HepG2 (cell line): ENCODE measurements around the gene UPF3B. TPM values are rescaled to one million over a fixed set of nuclear protein-coding genes. Genes with fewer than 3 reads are reported as not detected.

Experiments used
- ATAC-seq: fragments of 200-7000 bp; cut with Tn5 transposase; 3 replicates; pipeline ENCODE4 v1.9.1; 2020; ENCODE audit warnings: mild to moderate bottlenecking, moderate library complexity
- BruUV-seq: library from RNA; stranded (reverse); fragments of 400-500 nt; replicated peaks from 2 replicates; lab custom pipeline; 2021; lab: Mats Ljungman, UMichigan
- CTCF ChIA-PET: fragments of 300-600 bp; formaldehyde crosslinking; extraction: SDS; loops from one replicate; lab custom pipeline; 2021; ENCODE audit warnings: low total read pairs, inconsistent platforms, low intra/inter-chr PET ratio; lab: Yijun Ruan, JAX
- POLR2A ChIA-PET: fragments of 350-600 bp; sonication (Branson Sonifier 250); formaldehyde crosslinking; loops from one replicate; lab custom pipeline; 2020; ENCODE audit warnings: antibody characterized with exemption, inconsistent platforms; lab: Yijun Ruan, JAX
- DNase-seq: peaks from one replicate; pipeline ENCODE4 v3.0.0-alpha.2; 2015; ENCODE audit warnings: low spot score
- FAIRE-seq: peaks from 3 replicates; lab custom pipeline; 2011; peaks lifted over from hg19 to GRCh38; lab: Jason Lieb, UNC
- H2AFZ ChIP-seq: one replicate; pipeline ENCODE4 v1.6.1; 2011; ENCODE audit warnings: low read length, inconsistent platforms
- H3K27ac ChIP-seq: fragments of 300-600 bp; 3 replicates; pipeline ENCODE4 v1.8.0; 2011; ENCODE audit warnings: mixed run types, mild to moderate bottlenecking, mixed read lengths, low read length, inconsistent platforms; ENCODE audit not compliant: insufficient read depth; ENCODE audit errors: extremely low read length
- H3K27me3 ChIP-seq, 2 experiments: fragments of 200-600 bp in 1 of 2; 2 replicates in 1 of 2; 3 replicates in 1 of 2; pipeline versions ENCODE4 v1.6.0 to v1.8.0; 2011; ENCODE audit warnings: low read length in 2 of 2, mild to moderate bottlenecking in 2 of 2, moderate library complexity in 2 of 2, inconsistent platforms in 1 of 2; ENCODE audit not compliant: insufficient read depth in 2 of 2, control insufficient read depth in 1 of 2
- H3K36me3 ChIP-seq, 2 experiments: fragments of 200-600 bp in 1 of 2; replicated peaks in 1 of 2; 2 replicates in 1 of 2; 3 replicates in 1 of 2; pipeline versions ENCODE4 v1.5.1 to v1.8.0; 2011; ENCODE audit warnings: low read length in 2 of 2, inconsistent platforms in 1 of 2; ENCODE audit not compliant: insufficient read depth in 2 of 2, control insufficient read depth in 1 of 2
- H3K4me1 ChIP-seq: 2 replicates; pipeline ENCODE4 v1.5.1; 2012; ENCODE audit warnings: low read length, inconsistent platforms; ENCODE audit not compliant: insufficient read depth
- H3K4me2 ChIP-seq: 2 replicates; pipeline ENCODE4 v1.6.0; 2011; ENCODE audit warnings: low read depth, low read length, inconsistent platforms
- H3K4me3 ChIP-seq, 3 experiments: fragments of 200-600 bp in 1 of 3; sonication (generic), shearing (Covaris generic) in 1 of 3; replicated peaks in 1 of 3; 2 replicates each; pipeline ENCODE4 v1.5.1; 2011 to 2016; ENCODE audit warnings: low read length in 3 of 3, inconsistent platforms in 2 of 3, low read depth in 2 of 3, mild to moderate bottlenecking in 2 of 3, control low read depth in 1 of 3, mixed read lengths in 1 of 3; ENCODE audit not compliant: insufficient read depth in 1 of 3
- H3K79me2 ChIP-seq: one replicate; pipeline ENCODE4 v1.6.1; 2011; ENCODE audit warnings: low read length, inconsistent platforms; ENCODE audit not compliant: insufficient read depth
- H3K9ac ChIP-seq: 2 replicates; pipeline ENCODE4 v1.6.0; 2011; ENCODE audit warnings: mild to moderate bottlenecking, low read depth, low read length, inconsistent platforms; ENCODE audit not compliant: insufficient read depth
- H3K9me3 ChIP-seq: 2 replicates; pipeline ENCODE4 v1.5.1; 2012; ENCODE audit warnings: mild to moderate bottlenecking, low read length
- H4K20me1 ChIP-seq: 2 replicates; pipeline ENCODE4 v1.6.0; 2011; ENCODE audit warnings: inconsistent platforms, mild to moderate bottlenecking, low read length, moderate library complexity; ENCODE audit not compliant: insufficient read depth
- CEBPG ChIP-seq: IDR thresholded peaks from 2 replicates; pipeline ENCODE4 v1.6.1; 2016
- PHF8 ChIP-seq: sonication (generic); formaldehyde crosslinking; IDR thresholded peaks from 2 replicates; pipeline ENCODE4 v1.5.0; 2020; ENCODE audit warnings: missing genetic modification reagents
- RAD21 ChIP-seq: fragments of 450-650 bp; formaldehyde crosslinking; IDR thresholded peaks from 2 replicates; pipeline ENCODE4 v1.5.0; 2020; ENCODE audit warnings: mild to moderate bottlenecking
- SAP130 ChIP-seq: IDR thresholded peaks from 2 replicates; pipeline ENCODE4 v1.6.1; 2016; ENCODE audit warnings: low read depth
- SMC3 ChIP-seq: IDR thresholded peaks from 2 replicates; pipeline ENCODE4 v1.6.1; 2011; ENCODE audit warnings: low read length, improper control_type of control experiment
- STAG1 ChIP-seq: sonication (generic); formaldehyde crosslinking; IDR thresholded peaks from 2 replicates; pipeline ENCODE4 v1.4.0; 2020; ENCODE audit warnings: missing genetic modification reagents
- TAF1 ChIP-seq: sonication (generic); formaldehyde crosslinking; IDR thresholded peaks from 2 replicates; pipeline ENCODE4 v1.4.0; 2020; ENCODE audit warnings: missing genetic modification reagents
- ZFP82 ChIP-seq: sonication (generic); formaldehyde crosslinking; IDR thresholded peaks from 2 replicates; pipeline ENCODE4 v1.5.1; 2020; ENCODE audit warnings: mild to moderate bottlenecking, missing genetic modification reagents, borderline replicate concordance
- ZNF367 ChIP-seq: sonication (generic); formaldehyde crosslinking; IDR thresholded peaks from 2 replicates; pipeline ENCODE4 v1.4.0; 2020; ENCODE audit warnings: missing genetic modification reagents, borderline replicate concordance
- ZNF839 ChIP-seq: sonication (generic); formaldehyde crosslinking; IDR thresholded peaks from 2 replicates; pipeline ENCODE4 v1.4.0; 2020; ENCODE audit warnings: missing genetic modification reagents, mild to moderate bottlenecking, borderline replicate concordance
- WGBS: methylation state at CpG from one replicate; pipeline ENCODE4 v1.1.6; 2017; ENCODE audit warnings: low lambda C conversion rate; 5-methylcytosine and 5-hydroxymethylcytosine counted together
- in situ Hi-C: cut with HindIII; loops from 2 replicates; pipeline ENCODE4 v1.10.0; 2017; ENCODE audit warnings: low pct_unique_long_range_greater_than_20kb; ENCODE audit not compliant: extremely low pct_ligation_motif_present
- intact Hi-C: fragments of 100-400 bp; cut with micrococcal nuclease; formaldehyde crosslinking; loops from one replicate; pipeline ENCODE4 v1.10.0; 2022; ENCODE audit not compliant: unreplicated experiment
- polyA plus RNA-seq, 8 experiments: library from polyadenylated mRNA; depleted of rRNA in 3 of 8; stranded (reverse) in 7 of 8; unstranded in 1 of 8; fragments of >200 nt; fragmentation: Illumina TruSeq in 4 of 8; extraction: Trizol in 4 of 8; gene quantifications; 2 replicates each; pipeline versions ENCODE4 v1.2.1 to v1.2.3, GENCODE V29; 2011 to 2016; ENCODE audit warnings: low read depth in 4 of 8, missing spikeins in 1 of 8, mixed read lengths in 1 of 8; ENCODE audit not compliant: insufficient read depth in 1 of 8
- total RNA-seq, 5 experiments: library from RNA; depleted of rRNA; stranded (reverse); fragments of >200 nt; fragmentation: Illumina TruSeq; extraction: Trizol; gene quantifications; 2 replicates each; pipeline ENCODE4 v1.2.3, GENCODE V29; 2016; ENCODE audit warnings: low read depth in 1 of 5
- TF ChIP-seq, protein P1 (sequence below): IDR thresholded peaks from 2 replicates; pipeline ENCODE4 v1.6.1; 2016; ENCODE audit warnings: mild to moderate bottlenecking, missing biosample characterization, missing genetic modification reagents
- TF ChIP-seq, protein P2 (sequence below): IDR thresholded peaks from 2 replicates; pipeline ENCODE4 v1.6.1; 2016; ENCODE audit warnings: missing genetic modification reagents, missing compliant biosample characterization
- TF ChIP-seq, protein P3 (sequence below): sonication (generic); formaldehyde crosslinking; IDR thresholded peaks from 2 replicates; pipeline ENCODE4 v1.5.0; 2020; ENCODE audit warnings: mild to moderate bottlenecking, missing genetic modification reagents, moderate library complexity

UPF3B gene
- total and polyA plus RNA-seq, 2 of the 13 experiments (the other 11 are each of a cell fraction or from before 2014, with no cell fraction given), result 5.2 to 7.2 TPM

DNA sequence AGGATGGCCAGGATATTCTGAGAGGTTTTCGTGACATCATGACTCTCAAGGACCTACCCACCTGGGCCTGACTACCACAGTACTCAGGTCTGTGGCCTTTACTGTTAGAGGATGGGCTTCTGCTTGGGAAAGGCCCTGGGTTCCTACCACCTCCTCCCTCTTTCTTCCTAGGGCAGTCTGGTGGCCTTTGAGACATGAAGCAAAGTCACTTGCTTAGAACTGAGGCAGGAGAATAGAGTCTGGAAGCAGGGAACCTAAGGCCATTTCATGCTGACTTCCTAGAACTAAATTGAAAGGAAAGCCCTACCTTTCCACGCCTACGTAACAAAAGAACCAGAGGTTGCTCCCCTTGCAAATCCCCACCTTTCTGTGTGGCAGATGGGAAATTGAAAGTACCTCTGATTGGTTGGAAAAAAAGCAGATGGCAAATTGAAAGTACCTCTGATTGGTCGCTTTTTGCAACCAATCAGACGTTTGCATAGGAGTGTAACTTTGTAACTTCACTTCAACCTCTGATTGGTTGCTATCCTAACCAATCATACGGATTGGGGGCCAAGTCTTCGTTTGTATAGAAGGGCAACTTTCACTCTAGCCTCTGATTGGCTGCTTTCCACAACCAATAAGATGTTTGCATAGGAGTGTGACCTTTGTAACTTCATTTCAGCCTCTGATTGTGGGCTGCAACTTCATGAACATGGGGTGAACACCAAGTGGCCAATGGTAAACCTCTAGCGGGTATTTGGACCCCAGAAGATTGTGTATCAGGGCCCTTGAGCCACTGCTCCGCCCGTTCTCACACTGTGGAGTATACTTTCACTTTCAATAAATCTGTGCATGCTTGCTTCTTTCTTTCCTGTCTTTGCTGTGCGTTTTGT, 33.0 kb upstream of the UPF3B start (continued):
- TF ChIP-seq, protein P1, sequence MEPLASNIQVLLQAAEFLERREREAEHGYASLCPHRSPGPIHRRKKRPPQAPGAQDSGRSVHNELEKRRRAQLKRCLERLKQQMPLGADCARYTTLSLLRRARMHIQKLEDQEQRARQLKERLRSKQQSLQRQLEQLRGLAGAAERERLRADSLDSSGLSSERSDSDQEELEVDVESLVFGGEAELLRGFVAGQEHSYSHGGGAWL (CRISPR knock-in tag), result no peak
- TF ChIP-seq, protein P2, sequence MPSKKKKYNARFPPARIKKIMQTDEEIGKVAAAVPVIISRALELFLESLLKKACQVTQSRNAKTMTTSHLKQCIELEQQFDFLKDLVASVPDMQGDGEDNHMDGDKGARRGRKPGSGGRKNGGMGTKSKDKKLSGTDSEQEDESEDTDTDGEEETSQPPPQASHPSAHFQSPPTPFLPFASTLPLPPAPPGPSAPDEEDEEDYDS (CRISPR knock-in tag), result peak; percentile 53; the same call in 1 of the 2 replicates
- TF ChIP-seq ZNF367 (CRISPR knock-in tag) (no peak), PHF8 (CRISPR knock-in tag) (peak; percentile 53; the same call in 1 of the 2 replicates), TAF1 (peak; percentile 47; the same call in 1 of the 2 replicates), SAP130 (peak; percentile 62)

DNA sequence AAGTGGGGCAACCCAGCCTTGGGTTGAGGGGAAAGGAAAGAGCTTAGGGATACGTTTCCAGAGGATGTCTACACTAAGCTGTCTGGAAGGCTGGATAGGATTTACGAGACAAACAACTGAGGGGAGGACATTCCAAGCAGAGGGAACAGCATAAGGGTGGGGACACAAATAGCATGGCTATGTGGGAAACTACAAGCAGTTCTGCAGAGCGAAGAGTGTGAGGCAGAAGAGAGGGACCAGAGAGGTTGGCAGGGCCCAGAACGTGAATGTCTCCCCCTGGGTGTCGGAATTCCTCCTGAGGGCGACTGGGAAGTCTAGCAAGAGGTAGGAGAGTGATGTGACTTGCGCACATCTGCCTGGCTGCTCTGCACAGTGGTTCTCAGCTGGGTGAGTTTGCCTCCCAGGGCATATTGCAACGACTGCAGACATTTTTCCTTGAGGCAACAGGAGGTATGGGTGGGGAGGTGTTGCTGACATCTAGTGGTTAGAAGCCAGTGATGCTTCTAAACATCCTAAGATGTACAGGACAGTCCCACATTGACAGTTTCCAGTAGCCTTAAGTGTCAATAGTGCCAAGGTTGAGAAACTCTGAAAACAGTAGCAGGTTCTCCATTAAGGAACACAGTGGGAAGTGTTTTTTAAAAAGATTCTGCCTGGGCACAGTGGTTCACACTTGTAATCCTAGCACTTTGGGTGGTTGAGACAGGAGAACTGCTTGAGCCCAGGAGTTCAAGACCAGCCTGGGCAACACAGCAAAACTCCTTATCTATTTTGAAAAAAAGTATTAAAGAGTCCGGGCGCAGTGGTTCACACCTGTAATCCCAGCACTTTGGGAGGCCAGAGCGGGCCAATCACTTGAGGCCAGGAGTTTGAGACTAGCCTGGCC, 28.0 kb upstream of the UPF3B start:
- H2AFZ ChIP-seq, result no peak overlapping the region
- H3K9me3 ChIP-seq, result no peaks in the 10 kb centered on the region
- no peaks in the 10 kb centered on the region for H4K20me1 ChIP-seq
- CTCF ChIA-PET, result interaction anchor here (1.2 kb wide), 1 partner anchor 153 kb away, joined by 3 read pairs; no protein-coding TSS in a partner anchor
- DNase-seq (peak; percentile 45), ATAC-seq (peak; percentile 87), FAIRE-seq (peak; percentile 90)
- no peak overlapping the region for H3K27ac ChIP-seq
- no peak overlapping the region for H3K4me2 ChIP-seq
- WGBS, result 90% methylated on average over 8 of the region's 11 CpGs
- H3K9ac ChIP-seq, result no peak overlapping the region
- in situ Hi-C loops, result no loop called here
- H3K4me3 ChIP-seq, result no peak overlapping the region
- POLR2A ChIA-PET, result no interaction called here
- no peaks in the 10 kb centered on the region; a peak in 1 of 5 replicates for H3K36me3 ChIP-seq
- no peaks in the 10 kb centered on the region for H3K79me2 ChIP-seq
- no TSS peak for BruUV-seq
- TF ChIP-seq RAD21 (0 out of 2 replicates have a peak, but pooled peaks have one; percentile 19), STAG1 (CRISPR knock-in tag) (peak; percentile 65), ZFP82 (CRISPR knock-in tag) (no peak), ZNF839 (CRISPR knock-in tag) (no peak), CEBPG (0 out of 2 replicates have a peak, but pooled peaks have one; percentile 13), SMC3 (peak; percentile 48; the same call in 1 of the 2 replicates)
- TF ChIP-seq, protein P3, sequence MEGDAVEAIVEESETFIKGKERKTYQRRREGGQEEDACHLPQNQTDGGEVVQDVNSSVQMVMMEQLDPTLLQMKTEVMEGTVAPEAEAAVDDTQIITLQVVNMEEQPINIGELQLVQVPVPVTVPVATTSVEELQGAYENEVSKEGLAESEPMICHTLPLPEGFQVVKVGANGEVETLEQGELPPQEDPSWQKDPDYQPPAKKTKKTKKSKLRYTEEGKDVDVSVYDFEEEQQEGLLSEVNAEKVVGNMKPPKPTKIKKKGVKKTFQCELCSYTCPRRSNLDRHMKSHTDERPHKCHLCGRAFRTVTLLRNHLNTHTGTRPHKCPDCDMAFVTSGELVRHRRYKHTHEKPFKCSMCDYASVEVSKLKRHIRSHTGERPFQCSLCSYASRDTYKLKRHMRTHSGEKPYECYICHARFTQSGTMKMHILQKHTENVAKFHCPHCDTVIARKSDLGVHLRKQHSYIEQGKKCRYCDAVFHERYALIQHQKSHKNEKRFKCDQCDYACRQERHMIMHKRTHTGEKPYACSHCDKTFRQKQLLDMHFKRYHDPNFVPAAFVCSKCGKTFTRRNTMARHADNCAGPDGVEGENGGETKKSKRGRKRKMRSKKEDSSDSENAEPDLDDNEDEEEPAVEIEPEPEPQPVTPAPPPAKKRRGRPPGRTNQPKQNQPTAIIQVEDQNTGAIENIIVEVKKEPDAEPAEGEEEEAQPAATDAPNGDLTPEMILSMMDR (CRISPR knock-in tag), result peak; percentile 78
- H3K4me1 ChIP-seq, result no peaks in the 10 kb centered on the region
- no peaks in the 10 kb centered on the region for H3K27me3 ChIP-seq
- intact Hi-C loops, result no loop called here
